GM18505 (cell line): ENCODE data around the gene SYT3.
"Not testable (repeated sequence)": the region's sequence is repeated elsewhere in the genome, so short reads cannot be mapped to it uniquely, and the experiment has no call there.

Experiments used
- ATAC-seq: cut with Tn5 transposase; IDR thresholded peaks from one replicate; pipeline ENCODE4 v1.9.1; 2021; ENCODE audit not compliant: unreplicated experiment
- POLR2A ChIP-seq: IDR thresholded peaks from 4 replicates; pipeline ENCODE4 v1.6.1; 2011; ENCODE audit warnings: borderline replicate concordance; ENCODE audit not compliant: insufficient read depth, insufficient read length; ENCODE audit errors: extremely low read depth

SYT3 gene

GRCh38 chr19:50580240-50580639 is 59.4 kb downstream of the SYT3 start:
- TF ChIP-seq POLR2A: no peak
- ATAC-seq: no peak

GRCh38 chr19:50576769-50577168 is 62.9 kb downstream of the SYT3 start:
- ATAC-seq: not testable (repeated sequence)

GRCh38 chr19:50573741-50574461 is 65.8 kb downstream of the SYT3 start:
- no peak for TF ChIP-seq POLR2A
- ATAC-seq: no peak
